Fibroblast of villous mesenchyme (primary cell): ENCODE results near the gene SF3A1. TPM values are rescaled to one million over a fixed set of nuclear protein-coding genes. Genes with fewer than 3 reads are reported as not detected.

ENCODE experiments used
- DNase-seq: peaks from one replicate; pipeline ENCODE4 v3.0.0-alpha.2; 2010; ENCODE audit warnings: low read depth
- H3K4me3 ChIP-seq: 2 replicates; pipeline ENCODE4 v1.5.1; 2011; ENCODE audit warnings: low read depth, mild to moderate bottlenecking, low read length
- CTCF ChIP-seq: IDR thresholded peaks from 2 replicates; pipeline ENCODE4 v1.5.1; 2012; ENCODE audit warnings: low read depth, mild to moderate bottlenecking, low read length; ENCODE audit not compliant: insufficient read depth
- total RNA-seq: library from RNA; depleted of rRNA; stranded (reverse); fragments of >200 nt; gene quantifications from 2 replicates; pipeline ENCODE4 v1.2.3, GENCODE V29; 2012

The SF3A1 gene
- total RNA-seq, 1 donor, result 27.2 TPM

- DNase-seq, result no peak
- no peak for TF ChIP-seq CTCF
- peak overlapping the region; percentile 89 for H3K4me3 ChIP-seq
These were observed 30.9 kb downstream of the SF3A1 start for GRCh38 chr22:30325724-30326254.

GRCh38 chr22:30325065-30325720, 31.5 kb downstream of the SF3A1 start:
- TF ChIP-seq CTCF, result no peak
- peak; percentile 97 for DNase-seq
- peak overlapping the region; percentile 89 for H3K4me3 ChIP-seq

- H3K4me3 ChIP-seq, result peak overlapping the region; percentile 89
- no peak for TF ChIP-seq CTCF
- peak; percentile 65 for DNase-seq
These were observed 32.5 kb downstream of the SF3A1 start for GRCh38 chr22:30324014-30324730.

GRCh38 chr22:30323246-30323645, 33.4 kb downstream of the SF3A1 start:
- H3K4me3 ChIP-seq, result no peak overlapping the region
- TF ChIP-seq CTCF, result no peak
- DNase-seq, result no peak

- DNase-seq, result no peak
- no peak overlapping the region for H3K4me3 ChIP-seq
- no peak for TF ChIP-seq CTCF
These were observed 35.2 kb downstream of the SF3A1 start for GRCh38 chr22:30321461-30321860.

GRCh38 chr22:30320021-30320556, 36.6 kb downstream of the SF3A1 start:
- TF ChIP-seq CTCF, result no peak
- DNase-seq, result no peak
- H3K4me3 ChIP-seq, result no peak overlapping the region
